22Rv1 (cell line): ENCODE results near the gene RNF20.
A peak's percentile ranks its signal among the peaks of the same experiment; 100 is the strongest.

Experiments
- H3K27ac ChIP-seq: fragments of 450-650 bp; 2 replicates; pipeline ENCODE4 v1.5.1; 2017
- ZFX ChIP-seq: fragments of 450-650 bp; IDR thresholded peaks from 2 replicates; pipeline ENCODE4 v1.6.1; 2017; ENCODE audit warnings: antibody characterized with exemption, borderline replicate concordance
- TF ChIP-seq, protein P1 (sequence below): fragments of 450-650 bp; IDR thresholded peaks from 2 replicates; pipeline ENCODE4 v1.5.1; 2017; ENCODE audit warnings: mild to moderate bottlenecking

RNF20 gene, protein sequence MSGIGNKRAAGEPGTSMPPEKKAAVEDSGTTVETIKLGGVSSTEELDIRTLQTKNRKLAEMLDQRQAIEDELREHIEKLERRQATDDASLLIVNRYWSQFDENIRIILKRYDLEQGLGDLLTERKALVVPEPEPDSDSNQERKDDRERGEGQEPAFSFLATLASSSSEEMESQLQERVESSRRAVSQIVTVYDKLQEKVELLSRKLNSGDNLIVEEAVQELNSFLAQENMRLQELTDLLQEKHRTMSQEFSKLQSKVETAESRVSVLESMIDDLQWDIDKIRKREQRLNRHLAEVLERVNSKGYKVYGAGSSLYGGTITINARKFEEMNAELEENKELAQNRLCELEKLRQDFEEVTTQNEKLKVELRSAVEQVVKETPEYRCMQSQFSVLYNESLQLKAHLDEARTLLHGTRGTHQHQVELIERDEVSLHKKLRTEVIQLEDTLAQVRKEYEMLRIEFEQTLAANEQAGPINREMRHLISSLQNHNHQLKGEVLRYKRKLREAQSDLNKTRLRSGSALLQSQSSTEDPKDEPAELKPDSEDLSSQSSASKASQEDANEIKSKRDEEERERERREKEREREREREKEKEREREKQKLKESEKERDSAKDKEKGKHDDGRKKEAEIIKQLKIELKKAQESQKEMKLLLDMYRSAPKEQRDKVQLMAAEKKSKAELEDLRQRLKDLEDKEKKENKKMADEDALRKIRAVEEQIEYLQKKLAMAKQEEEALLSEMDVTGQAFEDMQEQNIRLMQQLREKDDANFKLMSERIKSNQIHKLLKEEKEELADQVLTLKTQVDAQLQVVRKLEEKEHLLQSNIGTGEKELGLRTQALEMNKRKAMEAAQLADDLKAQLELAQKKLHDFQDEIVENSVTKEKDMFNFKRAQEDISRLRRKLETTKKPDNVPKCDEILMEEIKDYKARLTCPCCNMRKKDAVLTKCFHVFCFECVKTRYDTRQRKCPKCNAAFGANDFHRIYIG

DNA sequence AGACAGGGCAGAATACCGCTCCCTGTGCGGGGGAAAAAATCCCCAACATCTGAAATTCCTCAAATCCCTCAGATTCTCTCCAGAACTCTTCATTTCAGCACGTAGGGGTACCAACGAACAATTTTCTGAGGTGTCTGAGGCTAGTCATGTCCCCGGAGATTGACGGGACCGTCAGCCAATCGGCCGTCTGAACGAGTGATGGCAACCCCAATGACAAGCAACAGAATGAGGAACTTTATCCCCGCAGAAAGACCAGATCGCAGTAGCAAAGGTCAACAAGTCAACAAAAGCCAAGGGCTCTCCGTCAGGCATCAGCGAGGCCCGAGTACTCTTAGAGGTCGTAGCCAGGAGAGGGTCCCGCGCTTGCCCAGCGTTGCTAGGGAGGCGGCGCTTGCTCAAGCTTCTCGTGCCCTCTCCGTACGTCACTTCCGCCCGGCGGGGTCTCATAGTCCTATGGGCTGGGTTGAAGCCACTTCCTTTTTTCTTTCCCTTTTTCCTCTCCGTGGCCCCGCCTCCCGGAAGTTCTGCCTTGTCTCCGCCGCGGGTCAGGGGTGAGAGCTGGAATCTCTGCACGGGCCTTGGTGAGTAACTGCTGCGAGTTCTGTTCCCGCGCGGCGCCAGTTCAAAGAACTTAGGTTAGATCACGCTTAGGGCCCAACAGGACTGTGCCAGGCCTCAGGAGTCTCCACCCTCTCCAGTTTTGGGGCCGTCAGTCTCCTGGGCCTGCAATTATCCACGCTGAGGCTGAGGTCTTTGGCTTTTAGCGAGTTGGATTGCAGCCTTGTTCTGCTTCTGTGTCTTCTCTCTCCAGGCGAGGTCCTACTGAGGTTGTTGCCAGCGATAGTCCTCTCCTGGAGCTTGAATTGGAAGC lies at the start of gene RNF20:
TSS of gene RNF20 (plus strand) at position 520 of the 871 bp plus-strand sequence. CDS start 1,571 bp downstream, outside the sequence.
- peak within 1 kb of the TSS; percentile 90 for H3K27ac ChIP-seq
- TF ChIP-seq, protein P1, sequence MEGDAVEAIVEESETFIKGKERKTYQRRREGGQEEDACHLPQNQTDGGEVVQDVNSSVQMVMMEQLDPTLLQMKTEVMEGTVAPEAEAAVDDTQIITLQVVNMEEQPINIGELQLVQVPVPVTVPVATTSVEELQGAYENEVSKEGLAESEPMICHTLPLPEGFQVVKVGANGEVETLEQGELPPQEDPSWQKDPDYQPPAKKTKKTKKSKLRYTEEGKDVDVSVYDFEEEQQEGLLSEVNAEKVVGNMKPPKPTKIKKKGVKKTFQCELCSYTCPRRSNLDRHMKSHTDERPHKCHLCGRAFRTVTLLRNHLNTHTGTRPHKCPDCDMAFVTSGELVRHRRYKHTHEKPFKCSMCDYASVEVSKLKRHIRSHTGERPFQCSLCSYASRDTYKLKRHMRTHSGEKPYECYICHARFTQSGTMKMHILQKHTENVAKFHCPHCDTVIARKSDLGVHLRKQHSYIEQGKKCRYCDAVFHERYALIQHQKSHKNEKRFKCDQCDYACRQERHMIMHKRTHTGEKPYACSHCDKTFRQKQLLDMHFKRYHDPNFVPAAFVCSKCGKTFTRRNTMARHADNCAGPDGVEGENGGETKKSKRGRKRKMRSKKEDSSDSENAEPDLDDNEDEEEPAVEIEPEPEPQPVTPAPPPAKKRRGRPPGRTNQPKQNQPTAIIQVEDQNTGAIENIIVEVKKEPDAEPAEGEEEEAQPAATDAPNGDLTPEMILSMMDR: no peak
- no peak for TF ChIP-seq ZFX

DNA sequence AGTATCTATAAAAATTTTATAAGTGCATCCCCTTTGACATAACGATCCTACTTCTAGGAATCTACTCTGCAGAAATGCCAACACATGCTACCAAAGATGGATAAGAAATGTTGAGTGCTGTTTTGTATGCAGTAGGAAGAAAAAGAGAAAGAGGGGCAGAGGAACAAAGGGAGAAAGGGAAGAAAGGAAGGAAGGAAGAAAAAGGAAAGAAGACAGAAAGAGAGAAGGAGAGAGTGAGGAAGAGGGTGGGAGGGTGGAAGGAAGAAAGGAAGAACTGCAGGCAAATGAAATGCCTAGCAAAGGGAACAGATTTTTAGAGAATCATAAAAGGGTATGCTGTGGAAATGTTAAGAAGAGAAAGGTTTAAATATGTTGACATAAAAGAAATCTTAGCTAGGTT lies 49.6 kb upstream of the RNF20 start:
- TF ChIP-seq, protein P1: no peak
- no peak for TF ChIP-seq ZFX
- no peak overlapping the region for H3K27ac ChIP-seq

DNA sequence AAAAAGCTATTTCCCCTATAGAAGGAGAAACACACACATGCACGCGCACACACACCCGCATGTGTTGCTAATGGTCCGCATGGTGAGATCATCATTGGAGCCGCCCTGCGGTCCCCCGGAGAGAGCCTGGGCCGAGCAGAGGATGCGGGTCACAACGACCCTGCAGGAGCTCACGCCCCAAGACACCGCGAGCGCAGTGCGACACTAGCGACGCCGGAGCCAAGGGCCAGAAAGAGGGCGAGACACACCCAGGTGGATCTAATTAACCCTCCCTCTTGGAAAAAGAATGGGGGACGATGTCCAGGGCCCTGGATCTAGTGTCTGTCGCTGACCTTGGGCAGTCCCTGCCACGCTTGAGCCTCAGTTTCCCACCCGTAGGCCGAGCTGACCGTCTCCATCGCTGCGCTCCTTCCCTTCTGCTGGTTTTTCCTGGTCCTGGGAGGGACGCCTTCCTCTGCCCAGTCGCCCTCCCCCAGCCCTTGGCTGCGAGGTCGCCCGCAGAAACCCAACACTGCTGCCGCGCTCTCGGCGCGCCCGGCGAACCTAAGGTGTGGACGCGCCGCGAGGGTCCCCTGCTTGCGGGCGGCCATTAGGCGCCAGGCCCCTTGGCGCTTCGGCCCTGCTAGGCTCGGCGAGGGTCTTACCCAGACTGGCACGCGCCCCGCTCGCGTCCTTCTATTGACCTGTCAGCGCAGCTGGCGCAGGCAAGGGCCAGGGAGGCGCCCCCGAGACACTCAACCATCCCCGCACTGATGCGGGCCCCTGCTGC lies 47.5 kb upstream of the RNF20 start:
- TF ChIP-seq, protein P1: no peak
- H3K27ac ChIP-seq: no peak overlapping the region

DNA sequence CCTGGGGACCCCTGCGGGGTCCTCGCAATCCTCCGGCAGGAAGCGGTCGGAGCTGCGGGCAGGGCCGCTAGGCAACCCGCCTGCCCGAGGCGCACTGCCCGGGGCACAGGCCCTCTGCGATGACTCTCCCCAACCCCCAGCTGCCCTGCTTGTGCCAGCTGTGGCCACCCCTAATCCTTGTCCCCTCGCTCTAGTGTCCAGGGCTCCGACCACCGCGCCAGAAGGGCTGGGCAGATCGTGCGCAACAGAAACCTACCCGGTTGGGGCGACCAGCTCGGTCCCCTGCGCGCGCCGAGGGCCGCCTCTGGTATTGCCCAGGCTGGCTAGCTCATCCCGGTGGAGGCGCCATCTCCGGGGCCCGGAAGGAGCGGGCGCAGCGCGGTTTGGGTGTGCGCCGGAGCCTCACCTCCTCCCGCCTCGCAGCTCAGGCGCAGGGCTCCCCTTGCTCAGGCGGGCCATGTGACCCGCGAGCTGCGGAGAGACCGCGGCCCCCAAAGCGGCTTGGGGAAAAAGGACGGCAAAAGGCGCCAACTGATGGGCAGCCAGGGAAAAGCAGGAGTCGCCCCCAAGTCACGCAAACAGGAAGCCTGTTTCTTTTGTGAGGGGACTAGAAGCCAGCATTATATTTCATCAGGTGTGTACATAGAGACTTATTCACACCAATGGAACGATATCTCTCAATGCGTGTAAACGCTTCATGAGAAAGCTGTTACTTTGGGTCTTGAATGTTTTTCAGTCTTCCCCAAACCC lies 46.8 kb upstream of the RNF20 start:
- H3K27ac ChIP-seq: no peak overlapping the region
- TF ChIP-seq ZFX: no peak
- TF ChIP-seq, protein P1: peak; percentile 16

DNA sequence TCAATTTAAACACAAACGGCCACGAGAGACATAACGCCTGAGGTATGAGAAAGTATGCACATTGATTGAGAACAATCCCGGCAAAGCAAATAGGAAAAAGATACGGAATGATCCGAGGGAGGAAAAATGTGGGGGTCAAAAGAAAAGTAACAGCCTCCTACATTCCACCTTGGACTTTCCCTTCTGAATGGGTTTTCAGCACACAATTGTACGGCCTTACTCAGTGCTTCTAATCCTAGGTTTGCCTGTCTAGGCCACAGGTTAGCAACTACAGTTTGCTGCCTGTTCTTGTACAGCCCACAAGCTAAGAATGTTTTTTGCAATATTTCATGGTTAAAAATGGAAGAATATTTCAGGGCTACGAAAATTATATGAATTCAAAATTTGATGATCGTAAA lies 46.2 kb upstream of the RNF20 start:
- no peak for TF ChIP-seq ZFX
- TF ChIP-seq, protein P1: no peak
- no peak overlapping the region for H3K27ac ChIP-seq

DNA sequence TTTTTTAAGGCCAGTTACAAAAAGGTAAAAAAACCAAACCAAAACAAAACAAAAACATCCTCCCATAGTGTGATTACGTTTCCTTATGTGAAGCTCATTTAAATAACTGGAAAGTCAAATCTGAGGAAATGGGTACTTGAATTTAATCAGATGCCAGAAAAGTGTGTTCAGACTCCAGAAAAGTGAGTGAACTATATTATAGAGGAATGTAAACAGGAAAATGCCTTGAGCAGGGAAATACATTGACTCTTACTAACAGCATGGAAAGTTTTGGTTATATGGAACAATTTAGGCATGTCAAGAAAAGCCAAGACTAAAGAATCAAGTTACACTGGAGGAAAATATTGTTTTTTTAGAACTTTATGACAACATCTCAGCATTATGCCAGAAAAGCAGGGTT lies 37.8 kb upstream of the RNF20 start:
- TF ChIP-seq ZFX: no peak
- TF ChIP-seq, protein P1: no peak
- H3K27ac ChIP-seq: no peak overlapping the region
